A204.1 (cell line): ENCODE data around the gene ACTRT2.

Source experiments
- FAIRE-seq: peaks from 2 replicates; lab custom pipeline; 2012; peaks lifted over from hg19 to GRCh38; lab: Jason Lieb, UNC

Gene ACTRT2

DNA sequence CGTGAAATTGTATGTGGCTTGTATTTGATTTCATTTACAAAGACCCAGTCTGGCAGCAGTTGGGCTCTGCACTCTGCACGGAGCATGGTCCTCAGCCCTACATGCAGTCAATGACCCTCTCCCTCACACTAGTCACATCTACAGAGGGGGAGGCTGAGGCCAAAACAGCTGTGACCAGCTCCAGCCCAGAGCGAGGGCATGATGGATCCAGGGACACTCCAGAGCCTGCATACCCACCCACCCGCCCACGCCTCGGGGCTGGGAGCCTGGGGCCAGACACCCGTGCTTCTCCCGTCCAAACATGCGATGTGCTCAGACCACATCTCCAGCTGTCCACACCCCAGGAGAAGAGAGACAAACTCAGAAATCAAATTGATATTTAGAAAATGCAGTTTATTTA is 33.8 kb downstream of the ACTRT2 start:
- FAIRE-seq: no peak

DNA sequence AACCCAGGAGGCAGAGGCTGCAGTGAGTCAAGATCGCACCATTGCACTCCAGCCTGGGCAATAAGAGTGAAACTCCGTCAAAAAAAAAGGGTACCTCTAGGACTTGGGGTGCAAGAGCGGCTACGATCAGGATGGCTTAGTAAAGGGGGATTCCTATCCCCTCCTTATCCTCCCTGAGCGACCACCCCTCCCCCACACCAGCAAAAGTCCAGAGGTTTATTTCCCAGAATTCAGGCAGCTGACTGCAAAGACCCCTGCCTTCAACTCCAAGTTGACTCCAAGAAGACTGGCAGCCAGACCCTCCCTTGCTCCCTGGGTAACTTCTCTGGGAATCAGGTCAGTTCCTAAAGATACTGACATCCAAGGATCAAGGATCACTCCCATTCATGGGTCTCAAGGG is 35.4 kb downstream of the ACTRT2 start:
- FAIRE-seq: no peak

DNA sequence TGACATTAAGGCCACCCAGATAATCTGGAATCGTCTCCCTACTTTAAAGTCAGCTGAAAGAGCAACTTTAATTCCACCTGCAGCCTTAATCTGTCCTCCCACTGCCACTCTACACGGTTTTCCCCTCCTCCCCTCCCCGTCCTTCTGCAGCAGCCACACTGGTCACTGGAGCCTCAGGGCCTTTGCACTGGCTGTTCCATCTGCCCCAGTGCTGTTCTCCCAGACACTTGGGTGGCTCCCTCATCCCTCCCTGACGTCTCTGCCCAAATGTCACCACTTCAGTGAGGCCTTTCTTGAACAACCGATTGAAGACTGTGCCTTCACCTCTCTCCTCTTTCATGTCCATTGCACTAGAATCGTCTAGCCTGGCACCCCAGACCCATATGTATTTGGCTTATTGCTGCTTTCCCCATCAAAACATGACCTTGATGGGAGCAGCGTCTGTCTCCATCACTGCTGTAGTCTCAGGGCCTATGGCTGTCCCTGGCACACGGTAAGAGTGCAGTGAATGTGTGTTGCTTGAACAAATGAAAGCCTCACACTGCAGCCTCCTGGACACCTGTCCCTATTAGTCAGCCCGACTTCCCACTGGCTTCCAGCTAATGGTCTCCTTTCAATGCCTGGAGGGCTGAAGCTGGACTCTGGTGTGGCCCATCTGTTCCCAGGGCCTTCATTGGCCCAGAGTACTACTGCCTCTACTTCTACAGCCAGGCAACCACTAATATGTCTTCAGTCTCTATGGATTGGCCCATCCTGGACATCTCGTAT is 37.2 kb downstream of the ACTRT2 start:
- no peak for FAIRE-seq

DNA sequence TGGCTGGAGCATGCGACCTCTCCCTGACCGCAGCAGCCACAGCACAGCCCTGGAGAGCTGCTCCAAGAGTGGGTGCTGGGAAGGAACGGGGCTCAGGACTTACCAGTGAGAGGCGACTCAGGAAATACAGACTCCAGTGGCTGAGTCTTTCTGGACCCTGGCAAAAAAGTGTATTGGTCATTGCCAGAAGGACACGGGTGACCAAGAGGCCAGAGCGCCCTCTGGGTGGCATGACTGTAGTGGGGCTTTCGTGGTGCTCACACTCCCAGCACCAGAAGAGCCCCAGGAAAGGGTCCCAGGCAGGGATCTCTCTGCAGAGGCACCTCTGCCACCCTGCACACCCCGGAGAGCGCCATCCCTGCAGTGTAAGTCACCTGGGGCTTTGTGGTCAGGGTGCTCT is 38.9 kb downstream of the ACTRT2 start:
- no peak for FAIRE-seq

DNA sequence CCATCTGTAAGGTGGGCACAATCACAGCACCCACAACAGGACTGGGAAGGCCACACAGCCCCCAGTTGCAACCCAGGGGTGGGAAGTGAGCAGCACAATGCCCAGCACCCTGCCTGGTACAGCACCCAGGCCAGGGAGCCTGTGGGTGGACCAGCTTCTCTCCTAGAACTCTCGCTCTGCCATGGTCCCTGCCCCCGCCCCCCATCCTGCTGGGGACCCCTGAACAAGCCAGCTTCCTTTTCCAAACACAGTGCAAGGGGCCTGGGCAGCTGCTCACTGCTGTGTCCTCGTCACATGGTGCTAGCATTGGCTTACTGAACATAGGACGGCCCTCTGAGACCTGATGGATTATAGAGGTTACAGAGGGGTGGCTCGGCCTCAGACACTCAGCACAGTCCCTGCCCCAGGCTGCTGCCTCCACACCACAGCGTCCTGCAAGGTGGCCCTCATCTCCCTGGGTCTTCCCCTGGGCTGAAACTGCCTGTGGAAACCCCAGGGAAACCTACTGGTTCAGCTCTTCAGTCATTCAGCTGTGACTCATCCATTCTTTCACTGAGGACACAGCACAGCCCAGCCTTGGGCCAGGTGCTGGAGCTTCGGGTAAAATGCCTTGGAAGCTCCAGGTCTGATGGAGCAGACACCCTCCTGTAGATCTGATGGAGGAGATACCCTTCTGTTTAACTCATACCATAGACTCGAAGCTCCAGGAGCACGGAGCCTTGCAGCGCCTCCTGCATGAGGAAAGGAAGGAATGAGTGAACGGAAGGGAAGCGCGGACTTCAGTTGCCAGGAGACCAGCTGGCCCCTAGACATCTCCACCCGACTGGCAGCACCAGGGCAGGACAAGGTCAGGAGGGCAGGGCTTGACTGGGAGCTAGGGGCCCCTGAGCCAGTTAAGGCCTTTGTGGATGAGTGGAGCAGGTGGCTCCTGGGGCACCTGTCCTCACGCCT is 39.6 kb downstream of the ACTRT2 start:
- FAIRE-seq: no peak

DNA sequence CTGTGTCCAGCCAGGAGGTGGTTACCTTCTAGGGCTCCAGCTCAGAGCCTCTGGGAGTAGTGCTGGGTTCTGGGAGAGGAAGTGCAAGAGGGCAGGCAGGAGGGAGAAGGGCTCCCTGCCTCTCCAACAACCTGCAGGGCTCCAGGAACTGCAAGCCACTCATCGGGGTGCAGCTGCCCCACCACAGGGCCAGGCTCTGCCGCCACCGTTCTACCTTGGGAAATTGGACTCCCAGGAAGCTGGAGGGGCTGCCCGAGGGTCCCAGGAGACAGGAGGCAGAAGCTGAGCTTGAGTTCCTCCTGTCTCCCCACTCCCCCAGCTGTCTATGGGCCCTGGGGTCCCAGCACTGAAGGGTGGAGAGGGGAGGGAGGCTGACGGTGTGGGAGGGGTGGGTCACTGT is 40.3 kb downstream of the ACTRT2 start:
- FAIRE-seq: no peak

DNA sequence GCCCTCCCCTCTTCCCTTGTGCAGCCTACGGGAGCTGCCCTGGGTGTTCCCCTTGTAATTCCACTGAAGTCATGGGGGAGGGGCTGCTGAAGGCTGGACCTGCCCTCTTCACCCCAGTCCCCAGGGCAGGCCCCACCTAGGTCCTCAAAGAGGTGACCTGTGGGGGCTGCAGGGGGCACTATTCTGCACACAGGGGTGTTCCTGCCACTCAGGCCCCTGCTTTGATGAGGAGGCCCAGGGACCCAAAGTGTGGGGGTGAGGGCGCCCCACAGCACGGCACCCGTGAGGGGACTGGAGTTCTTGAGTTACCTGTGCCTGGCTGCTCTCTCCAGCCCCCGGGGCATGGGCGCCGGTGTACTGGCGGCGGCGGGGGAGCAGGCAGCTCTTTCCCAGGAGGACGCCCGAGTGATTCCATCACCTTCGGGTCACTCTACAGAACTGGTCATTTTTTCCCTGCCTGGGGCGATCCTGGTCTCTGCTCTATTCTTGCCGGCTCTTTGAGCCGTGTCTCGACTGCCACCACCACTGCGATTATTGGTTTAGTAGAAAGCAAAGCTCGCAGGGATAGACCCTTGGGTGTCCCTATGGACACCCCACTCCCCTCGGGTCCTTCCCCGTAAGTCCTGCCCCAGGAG is 40.8 kb downstream of the ACTRT2 start:
- no peak for FAIRE-seq

DNA sequence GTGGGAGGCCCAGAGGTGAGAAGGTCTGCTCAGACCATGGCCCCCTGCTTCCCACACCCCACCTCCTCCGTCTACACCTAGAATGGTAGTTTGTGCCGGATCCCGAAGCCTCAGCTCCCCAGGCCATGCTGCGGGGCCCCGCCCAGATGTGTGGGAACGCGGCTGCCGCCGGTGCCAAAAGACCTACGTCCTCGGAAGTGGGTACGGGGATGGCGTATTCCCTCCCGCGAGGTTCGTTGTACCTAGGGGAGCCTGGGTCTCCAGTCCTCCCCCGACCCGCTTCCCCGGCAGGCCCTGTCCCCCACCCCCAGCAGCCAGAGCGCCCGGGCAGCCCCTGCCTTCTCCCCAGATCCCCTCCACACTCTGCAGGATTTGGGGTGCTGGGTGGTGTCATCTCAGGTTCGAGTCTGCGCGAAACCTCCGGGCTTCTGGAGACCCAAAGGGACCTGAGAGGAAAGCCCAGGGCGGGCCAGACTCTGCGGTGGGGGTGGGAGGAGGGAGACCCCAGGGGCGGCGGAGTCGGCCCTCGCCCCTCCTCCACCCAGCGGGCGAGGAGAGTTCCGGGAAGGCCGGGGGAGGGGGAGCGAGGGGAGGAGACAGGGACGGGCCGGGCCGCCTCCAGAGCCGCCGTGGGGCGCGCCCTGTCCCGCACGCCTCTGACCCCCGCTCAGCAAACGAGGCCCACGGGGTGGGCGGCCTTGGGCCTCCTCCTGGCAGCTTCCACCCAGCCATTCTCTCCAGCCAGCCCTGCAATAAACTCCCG is 41.5 kb downstream of the ACTRT2 start:
- FAIRE-seq: no peak

DNA sequence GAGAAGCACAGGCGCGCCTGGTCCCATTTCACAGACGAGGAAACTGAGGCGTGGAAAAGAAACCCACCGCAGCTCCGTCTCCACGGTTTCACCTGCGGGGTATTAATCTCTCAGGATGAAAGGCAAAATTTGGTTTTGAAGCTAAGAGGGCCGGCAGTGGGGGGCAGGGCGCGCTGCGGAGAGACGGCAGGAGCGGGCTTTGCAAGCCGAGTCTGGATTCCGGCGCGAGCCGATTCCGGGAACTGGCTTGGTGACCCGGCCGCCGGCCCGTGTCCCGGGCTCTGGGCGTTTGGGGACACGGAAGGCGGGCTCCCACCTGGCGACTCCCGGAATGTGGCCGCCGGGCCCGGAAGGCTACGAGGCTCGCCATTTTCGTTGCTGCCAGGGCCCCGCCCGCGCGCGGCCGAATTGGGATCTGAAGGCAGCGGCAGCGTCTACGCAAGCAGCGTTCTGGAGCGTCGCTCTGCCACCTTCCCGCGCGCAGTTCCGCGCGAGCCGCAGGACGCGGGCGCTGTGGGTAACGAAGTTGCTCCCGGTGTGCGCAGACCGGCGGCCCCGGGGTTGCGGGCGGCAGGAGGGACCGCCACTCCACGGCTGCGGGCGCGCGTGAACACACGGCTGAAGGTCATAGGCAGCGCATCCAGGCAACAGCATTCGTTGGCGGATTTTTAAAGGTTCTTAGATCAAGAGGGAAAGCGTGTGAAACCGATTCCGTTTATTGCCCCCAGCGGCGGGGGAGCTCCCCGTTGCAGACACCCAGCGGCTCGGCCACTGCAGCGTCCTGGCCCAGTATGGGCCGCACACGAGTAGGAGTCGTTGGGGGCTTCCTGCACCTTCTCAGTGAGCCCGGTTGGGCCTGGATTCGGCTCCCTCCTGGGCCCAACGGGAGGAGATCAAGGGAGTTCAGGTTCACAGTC is 42.4 kb downstream of the ACTRT2 start:
- no peak for FAIRE-seq

DNA sequence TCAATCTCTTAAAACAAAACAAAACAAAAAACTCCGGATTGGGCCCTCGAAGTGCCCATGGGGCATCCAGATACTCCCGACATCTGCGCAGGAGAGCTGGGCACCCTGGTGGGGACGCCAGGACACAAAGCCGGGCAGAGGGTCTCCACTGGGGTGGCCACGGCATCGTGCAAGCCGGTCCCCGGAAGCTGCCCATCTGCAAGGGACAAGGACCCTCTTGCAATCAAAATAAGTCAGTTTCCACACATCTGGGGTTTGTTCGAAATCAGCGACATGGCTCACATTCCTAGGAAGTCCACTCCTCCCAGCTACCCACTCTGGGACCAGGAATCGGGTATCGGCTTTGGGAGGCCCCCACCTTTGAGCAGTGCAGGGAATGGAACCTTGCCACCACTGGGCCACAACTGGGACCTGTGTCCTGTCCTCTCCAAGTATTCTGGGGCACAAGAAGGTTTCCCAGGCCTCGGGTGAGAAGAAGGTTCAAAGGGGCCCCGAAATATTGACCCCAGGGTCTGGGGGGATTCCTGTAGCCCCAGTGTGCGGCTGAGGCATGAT is 43.1 kb downstream of the ACTRT2 start:
- no peak for FAIRE-seq

DNA sequence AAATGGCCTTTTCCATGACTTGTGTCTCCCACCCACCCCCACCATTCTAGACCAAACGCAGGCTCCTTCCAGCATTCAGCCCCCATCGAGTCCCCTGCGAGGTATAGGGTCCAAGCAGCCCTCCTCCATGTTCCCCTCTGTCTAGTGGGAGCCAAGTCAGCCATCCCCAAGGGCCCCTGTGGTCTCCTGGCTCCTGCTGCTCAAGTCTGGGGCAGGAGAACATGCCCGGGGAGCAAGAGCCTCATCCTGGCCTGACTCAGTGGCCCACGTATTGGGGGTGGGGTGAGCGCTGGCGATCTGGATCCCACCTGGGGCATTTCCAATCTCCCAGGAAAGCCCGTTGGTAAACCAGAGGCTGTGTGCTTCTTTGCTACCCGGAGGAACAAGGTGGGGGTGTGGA is 43.6 kb downstream of the ACTRT2 start:
- FAIRE-seq: no peak

DNA sequence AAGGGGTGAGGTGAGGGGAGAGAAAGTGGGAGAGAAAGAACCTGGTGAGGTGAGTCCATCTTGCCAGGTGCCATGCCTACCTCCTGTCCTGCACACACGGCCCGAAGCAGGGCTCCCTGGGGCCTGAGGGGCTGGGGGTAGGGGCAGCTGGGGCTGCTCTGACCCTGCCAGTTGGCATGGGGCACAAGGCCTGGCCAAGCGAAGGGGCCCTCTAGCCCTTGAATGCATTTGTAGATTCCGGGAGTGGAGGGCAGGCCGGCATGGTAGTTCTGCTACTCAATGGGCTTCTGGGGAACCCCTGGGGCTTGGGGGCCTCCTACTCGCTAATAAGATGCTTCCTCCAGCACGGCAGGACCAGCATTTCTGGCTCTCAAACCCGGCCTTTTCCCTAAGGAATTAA is 44.1 kb downstream of the ACTRT2 start:
- FAIRE-seq: no peak

DNA sequence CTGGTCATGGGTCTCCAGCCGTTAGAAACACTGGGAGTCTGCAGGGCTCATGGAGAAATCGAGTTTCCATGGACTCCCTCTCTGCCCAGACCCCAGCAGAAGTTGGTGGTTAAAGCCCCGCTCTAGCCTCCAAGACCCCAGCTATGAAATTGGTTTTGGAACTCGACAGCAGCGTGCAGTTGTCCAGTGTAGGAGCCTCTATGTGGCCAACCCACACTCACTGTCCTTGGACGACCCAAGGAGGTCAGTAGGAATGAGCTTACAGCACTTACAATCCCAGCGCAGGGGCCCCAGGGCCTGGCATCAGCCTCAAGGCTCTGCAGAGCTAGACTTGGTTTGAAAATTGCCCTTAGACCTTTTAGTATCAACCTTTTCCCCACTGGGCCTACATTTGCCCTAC is 44.5 kb downstream of the ACTRT2 start:
- no peak for FAIRE-seq

DNA sequence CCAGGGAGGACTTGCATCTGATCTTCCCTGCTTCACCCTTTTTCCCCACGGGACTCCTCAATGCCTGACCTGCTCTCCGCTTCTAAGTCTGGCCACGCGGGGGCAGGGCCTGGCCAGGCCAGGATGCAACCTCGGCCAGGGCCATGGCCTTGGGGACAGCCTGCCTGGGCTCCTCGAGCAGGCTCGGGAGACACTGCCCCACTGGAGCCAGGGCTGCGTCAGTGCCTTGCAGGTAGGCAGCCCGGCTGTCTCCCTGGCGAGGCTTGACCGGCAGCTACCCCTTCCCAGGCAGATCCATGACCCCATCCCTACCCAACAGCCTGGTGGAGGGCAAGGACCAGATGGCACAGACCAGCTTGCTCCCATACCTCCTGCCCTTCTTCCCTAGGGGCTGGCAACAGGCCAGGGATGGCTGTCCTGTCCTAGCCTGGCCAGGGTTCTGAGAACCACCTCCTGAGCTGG is 45.0 kb downstream of the ACTRT2 start:
- FAIRE-seq: no peak

DNA sequence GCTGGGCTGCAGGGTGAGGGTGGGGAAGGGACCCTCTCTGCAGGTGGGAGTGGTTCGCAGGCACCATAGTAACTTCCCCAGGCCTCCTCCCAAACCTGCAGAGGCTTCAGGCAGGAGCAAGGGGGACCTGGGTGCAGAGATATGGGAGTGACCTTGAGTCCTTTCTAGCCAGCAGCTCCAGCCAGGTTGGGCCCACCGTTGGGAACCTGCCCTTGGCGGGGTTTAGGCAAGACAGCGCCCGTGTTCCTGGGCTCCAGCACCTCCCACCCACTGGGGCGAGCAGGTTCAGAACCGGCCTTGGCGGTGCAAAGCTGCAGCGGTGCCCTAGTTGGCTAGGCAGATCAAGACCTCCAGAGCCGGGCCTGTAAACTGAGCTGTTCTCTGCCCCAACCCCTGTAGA is 45.6 kb downstream of the ACTRT2 start:
- FAIRE-seq: no peak

DNA sequence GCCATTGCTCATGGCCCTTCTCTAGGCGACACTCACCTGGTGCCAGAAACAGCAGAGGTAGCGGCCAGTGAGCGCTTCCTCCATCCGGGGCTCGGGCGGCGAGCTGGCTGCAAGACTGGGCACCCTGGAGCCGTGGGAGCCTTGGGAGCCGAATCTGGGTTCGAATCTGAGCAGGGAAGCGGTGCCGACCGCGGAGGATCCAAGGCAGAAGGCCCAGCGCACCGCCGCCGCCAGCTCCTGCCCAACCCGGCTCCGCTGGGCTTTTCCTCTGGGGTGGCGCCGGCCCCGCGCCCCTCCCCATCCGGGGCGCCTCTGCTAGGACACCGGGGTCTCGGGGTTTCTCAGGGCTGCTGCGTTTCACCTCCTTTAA is 46.0 kb downstream of the ACTRT2 start:
- FAIRE-seq: no peak

DNA sequence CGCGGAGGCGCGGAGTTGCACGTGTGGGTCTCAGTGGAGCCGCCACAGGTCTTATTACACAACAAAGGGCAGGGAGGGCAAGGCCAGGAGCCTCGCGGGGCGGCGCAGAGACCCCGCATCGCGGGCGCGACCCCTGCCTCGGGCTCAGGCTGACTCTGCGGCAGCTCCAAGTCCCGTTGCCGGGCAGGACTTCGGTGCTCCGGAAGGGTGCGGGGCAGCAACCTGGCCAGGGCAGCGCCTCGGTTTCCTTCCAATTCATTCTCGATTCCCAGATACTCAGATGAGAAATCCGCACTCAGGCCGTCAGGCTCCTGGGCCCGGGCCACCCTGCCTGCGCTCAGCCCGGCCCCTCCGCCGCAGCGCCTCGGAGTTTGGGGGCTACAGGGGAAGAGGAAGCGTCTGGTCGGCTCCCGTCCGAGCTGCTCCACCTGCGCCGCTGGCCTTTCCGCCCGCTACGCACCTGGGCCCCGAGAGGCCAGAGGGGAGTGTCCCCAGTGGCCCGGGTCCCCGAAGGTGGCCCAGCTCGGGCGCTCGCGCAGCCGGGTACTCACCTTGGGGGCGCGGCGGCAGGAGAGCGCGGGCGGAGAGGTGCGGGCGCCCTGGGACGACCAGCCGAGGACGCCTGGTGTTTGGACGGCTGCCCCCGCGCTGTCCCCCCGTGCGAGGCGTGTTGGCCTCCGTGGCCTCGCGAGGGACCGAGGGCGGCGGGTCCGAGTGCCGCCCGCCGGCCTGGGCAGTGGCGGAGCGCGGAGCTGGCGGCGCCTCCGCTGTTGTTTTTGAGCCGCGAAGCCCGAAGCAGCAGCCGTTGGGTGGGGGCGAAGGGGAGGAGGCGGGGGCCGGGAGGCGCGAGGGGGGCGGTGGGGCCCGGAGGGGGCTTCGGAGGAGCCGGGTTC is 46.6 kb downstream of the ACTRT2 start:
- FAIRE-seq: no peak

DNA sequence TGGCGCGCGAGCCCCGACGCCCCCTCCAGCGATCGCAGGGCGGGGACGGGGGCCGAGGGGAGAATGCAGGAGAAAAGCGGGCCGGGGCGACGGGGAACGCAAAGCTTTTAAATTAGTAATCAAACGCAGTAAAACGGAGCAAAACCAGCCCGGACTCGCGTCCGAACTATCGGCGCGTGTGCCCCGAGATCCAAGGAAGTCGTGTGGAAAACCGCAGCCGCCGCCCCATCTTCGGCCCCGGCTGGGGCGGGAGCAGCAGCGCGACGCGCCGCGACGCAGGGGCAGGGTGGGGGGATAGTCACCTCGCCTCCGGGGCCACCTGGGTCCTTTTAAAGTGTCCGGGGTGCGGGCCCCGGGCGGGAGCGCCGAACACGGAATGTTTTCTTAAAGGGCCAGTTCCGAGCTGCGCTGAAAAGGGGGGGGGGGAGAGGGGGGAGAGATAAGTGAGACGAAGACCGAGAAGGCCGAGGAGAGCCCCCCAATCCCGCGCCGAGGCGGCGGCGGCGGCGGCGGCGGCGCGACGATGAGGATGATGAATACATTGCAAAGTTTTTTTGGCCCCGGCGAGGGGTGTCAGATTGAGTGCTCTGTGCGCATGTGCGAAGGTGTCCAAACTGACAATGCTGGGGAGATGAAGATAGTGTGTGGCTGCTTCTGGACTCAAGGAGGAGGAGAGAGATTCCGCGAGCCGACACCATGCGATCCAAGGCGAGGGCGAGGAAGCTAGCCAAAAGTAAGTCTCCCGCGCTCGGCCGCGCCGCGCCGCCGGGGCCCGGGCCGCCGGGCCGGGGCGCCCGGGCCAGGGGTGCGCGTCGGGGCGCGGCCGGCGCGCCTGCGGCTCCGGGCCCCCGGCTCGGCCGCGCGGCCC is 47.5 kb downstream of the ACTRT2 start, which contains the start of gene PRDM16:
PRDM16 (plus strand) TSS at position 640 of the 868 bp plus-strand sequence; CDS start at position 697, 57 bp downstream.
- FAIRE-seq: no peak
